Epithelial cell of esophagus (primary cell): ENCODE results near the gene NDE1.

Experiments
- DNase-seq: peaks from one replicate; pipeline ENCODE4 v3.0.0; 2010; ENCODE audit warnings: low read depth
- H3K4me3 ChIP-seq: 2 replicates; pipeline ENCODE4 v1.5.1; 2011; ENCODE audit warnings: mild to moderate bottlenecking, low read length, control low read depth
- TF ChIP-seq, protein P1 (sequence below): IDR thresholded peaks from 2 replicates; pipeline ENCODE4 v1.5.1; 2011; ENCODE audit warnings: low read depth, mild to moderate bottlenecking, low read length, control low read depth, inconsistent platforms; ENCODE audit not compliant: insufficient read depth; ENCODE audit errors: missing control alignments

The NDE1 gene

DNA sequence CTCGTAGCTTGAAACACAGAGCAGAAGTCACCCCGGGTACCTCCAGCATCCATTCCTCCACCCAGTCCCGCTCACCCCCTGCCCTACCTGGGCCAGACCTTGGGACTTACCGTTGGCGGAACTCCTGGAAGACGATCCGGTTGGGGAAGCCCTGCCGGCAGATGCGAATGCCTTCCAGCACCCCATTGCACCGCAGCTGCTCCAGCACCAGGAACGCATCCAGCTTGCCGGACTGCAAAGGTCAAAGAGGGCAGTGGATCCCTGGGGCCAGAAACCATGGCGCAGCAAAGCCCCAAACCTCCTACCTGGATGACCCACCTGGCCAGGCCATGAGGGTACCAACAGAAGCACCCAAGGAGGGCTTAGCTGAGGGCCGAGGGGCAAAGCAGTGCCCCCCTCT lies 97.9 kb downstream of the NDE1 start:
- TF ChIP-seq, protein P1, sequence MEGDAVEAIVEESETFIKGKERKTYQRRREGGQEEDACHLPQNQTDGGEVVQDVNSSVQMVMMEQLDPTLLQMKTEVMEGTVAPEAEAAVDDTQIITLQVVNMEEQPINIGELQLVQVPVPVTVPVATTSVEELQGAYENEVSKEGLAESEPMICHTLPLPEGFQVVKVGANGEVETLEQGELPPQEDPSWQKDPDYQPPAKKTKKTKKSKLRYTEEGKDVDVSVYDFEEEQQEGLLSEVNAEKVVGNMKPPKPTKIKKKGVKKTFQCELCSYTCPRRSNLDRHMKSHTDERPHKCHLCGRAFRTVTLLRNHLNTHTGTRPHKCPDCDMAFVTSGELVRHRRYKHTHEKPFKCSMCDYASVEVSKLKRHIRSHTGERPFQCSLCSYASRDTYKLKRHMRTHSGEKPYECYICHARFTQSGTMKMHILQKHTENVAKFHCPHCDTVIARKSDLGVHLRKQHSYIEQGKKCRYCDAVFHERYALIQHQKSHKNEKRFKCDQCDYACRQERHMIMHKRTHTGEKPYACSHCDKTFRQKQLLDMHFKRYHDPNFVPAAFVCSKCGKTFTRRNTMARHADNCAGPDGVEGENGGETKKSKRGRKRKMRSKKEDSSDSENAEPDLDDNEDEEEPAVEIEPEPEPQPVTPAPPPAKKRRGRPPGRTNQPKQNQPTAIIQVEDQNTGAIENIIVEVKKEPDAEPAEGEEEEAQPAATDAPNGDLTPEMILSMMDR = no peak
- no peak for DNase-seq
- H3K4me3 ChIP-seq = no peak overlapping the region

DNA sequence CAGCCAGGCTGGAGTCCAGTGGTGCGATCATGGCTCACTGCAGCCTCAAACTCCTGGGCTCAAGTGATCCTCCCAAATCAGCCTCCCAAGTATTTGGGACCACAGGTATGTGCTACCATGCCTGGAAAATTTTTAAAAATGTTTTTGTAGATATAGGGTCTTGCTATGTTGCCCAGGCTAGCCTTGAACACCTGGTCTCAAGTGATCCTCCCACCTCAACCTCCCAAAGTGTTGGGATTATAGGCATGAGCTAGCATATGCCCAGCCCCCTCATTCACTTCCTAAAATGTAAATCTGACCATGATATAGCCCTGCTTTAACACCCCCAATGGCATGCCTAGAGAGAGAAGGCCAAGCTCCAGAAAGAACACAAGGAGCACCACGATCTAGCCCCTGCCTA lies 98.6 kb downstream of the NDE1 start:
- no peak overlapping the region for H3K4me3 ChIP-seq
- DNase-seq = no peak
- TF ChIP-seq, protein P1 = no peak

DNA sequence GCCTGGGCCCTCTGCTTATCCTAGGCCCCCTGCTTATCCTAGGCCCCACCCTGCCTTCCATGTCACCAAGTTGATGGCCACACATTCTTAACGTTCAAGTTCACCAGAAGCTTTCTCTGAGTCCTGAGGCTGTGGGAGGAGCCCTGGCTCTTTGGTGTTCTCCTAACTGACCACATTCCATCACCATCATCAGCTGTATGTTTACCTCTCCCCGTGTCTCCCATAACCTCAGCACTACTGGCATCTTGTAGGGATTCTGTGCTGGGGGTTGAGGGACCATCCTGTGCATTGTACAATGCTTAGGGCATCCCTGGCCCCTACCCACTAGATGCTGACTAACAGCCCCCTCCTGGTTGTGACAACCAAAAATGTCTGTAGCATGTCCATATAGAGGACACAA lies 99.3 kb downstream of the NDE1 start:
- no peak for DNase-seq
- H3K4me3 ChIP-seq = no peak overlapping the region
- TF ChIP-seq, protein P1 = no peak

DNA sequence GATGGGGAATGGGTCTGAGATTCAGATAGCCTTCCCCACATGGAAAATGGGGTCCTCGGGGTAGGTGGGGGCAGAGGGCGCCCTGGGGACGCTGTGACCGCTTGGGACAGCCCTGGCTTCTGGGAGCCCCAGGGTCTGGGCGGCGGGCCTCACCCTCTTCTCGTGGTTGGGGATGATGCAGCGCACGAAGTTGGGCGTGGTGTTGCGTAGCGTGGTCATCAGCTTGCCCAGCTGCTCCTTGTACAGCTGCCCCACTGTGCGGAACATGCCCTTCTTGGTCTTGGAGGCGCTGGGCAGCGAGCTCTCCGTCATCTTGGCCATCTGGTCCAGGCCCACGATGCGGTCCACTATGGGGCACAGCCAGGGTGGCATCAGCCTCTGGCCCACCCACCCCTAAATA lies 99.9 kb downstream of the NDE1 start:
- no peak for DNase-seq
- TF ChIP-seq, protein P1 = no peak
- no peak overlapping the region for H3K4me3 ChIP-seq

DNA sequence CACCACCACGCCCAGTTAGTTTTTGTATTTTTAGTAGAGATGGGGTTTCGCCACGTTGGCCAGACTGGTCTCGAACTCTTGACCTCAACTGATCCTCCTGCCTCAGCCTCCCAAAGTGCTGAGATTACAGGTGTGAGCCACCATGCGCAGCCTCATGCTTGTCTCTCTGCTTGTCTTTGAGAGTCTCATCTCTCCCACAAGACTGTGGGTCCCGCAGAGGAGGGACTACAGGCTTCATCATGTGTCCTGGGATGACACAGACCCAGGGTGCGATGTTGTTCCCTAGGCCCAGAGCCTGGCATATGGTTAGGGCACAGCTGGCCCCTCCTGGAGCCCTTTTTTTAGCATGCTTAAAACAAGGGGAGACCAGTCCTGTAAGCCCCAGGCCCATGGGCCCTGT lies 101.9 kb downstream of the NDE1 start:
- TF ChIP-seq, protein P1 = no peak
- no peak for DNase-seq
- H3K4me3 ChIP-seq = no peak overlapping the region

DNA sequence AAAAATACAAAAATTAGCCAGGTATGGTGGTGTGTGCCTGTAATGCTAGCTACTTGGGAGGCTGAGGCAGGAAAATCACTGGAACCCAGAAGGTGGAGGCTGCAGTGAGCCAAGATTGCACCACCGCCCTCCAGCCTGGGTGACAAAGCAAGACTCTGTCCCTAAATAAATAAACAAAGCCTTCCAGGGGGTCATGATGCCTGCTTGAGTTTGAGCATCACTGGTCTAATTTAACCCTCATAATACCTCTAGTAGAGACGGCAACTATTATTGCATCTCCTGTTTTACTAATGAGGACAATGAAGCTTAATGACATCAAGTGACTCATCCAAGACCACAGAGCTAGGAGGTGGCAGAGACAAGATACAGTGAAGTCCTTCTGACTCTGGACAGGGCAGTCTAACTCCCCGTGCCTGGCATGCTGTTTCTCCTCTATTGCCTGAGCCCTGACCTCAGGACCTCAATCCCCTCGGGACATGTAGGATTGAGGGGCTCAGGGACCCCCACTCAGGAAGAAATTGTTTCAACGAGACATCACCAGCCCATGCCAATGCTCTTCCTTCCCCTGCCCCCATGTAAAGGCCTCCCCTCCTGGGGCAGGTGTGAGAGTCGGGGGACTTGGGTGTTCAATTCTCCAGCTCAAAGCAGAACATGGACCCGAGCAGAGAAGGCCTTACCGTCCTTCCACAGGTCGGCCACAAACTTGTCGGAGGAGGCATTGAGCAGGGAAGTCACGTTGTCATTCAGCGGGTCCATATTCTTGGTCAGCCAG lies 102.9 kb downstream of the NDE1 start:
- TF ChIP-seq, protein P1 = no peak
- no peak overlapping the region for H3K4me3 ChIP-seq
- no peak for DNase-seq
